Activated CD8-positive, alpha-beta memory T cell treated with anti-CD3 and anti-CD28 coated beads, Interleukin-2, amount 50 U/mL, for 24 hours (primary cell): ENCODE data around the gene WWOX.
"Not testable (repeated sequence)": the region's sequence is repeated elsewhere in the genome, so short reads cannot be mapped to it uniquely, and the experiment has no call there.

Source experiments
- DNase-seq: peaks from one replicate; pipeline ENCODE4 v3.0.0-alpha.2; 2020; ENCODE audit errors: extremely low read depth

The WWOX gene

GRCh38 chr16:79209308-79209707 lies 1109.9 kb downstream of the WWOX start:
- DNase-seq, result no peak

- no peak for DNase-seq
Measured at GRCh38 chr16:79210607-79211006, 1111.2 kb downstream of the WWOX start.

GRCh38 chr16:79211586-79211985 lies 1112.1 kb downstream of the WWOX start:
- no peak for DNase-seq

DNA sequence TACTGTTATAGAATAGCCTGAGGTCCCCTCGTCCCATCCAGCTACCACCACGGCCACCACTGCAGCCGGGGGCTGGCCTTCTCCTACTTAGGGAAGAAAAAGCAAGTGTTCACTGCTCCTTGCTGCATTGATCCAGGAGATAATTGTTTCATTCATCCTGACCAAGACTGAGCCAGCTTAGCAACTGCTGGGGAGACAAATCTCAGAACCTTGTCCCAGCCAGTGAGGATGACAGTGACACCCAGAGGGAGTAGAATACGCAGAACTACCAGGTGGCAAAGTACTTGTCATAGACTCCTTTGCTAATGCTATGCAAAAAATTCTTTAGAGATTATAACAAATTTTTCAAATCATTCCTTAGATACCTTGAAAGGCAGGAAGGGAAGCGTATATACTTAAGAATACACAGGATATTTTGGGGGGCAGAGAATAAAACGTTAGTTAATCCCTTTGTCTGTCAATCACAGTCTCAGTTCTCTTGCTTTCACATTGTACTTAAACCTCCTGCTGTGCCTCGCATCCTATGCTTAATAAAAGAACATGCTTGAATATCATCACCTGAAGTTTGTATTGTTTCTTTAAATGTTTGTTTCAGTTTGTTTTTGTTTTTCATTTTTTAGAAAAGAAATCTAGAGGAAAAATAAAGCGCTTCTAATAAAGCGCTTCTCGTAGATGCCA lies 1112.8 kb downstream of the WWOX start:
- no peak for DNase-seq

DNA sequence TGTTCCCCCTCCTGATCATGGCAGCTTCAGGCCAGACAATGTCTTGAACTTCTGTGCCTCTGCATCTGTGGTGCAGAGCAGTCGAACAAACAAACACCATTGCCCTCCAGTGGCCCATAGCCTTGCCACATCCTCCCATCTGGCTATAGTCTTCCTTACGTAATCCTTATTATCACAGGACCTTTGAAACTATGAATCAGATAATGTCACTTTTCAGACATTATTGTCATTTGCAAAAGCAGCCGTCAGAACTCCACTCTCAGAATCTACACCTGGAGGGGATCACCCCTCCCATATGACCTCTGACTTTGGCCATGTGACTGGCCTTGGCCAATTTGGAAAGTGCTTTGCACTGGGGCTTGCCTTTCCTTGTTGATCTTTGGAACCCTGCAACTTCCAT lies 1113.8 kb downstream of the WWOX start:
- no peak for DNase-seq

GRCh38 chr16:79215289-79215688 lies 1115.8 kb downstream of the WWOX start:
- no peak for DNase-seq

- no peak for DNase-seq
Measured at GRCh38 chr16:79217375-79218011, 1118.0 kb downstream of the WWOX start.

- DNase-seq, result no peak
Measured at GRCh38 chr16:79218351-79218750, 1118.9 kb downstream of the WWOX start.

DNA sequence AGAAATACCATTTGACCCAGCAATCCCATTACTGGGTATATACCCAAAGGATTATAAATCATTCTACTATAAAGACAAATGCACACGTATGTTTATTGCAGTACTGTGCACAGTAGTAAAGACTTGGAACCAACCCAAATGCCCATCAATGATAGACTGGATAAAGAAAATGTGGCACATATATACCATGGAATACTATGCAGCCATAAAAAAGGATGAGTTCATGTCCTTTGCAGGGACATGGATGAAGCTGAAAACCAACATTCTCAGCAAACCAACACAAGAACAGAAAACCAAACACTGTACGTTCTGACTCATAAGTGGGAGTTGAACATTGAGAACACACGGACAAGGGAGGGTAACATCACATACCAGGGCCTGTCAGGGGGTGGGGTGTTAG lies 1126.5 kb downstream of the WWOX start:
- DNase-seq, result not testable (repeated sequence)

GRCh38 chr16:79229361-79229760 lies 1129.9 kb downstream of the WWOX start:
- DNase-seq, result no peak

DNA sequence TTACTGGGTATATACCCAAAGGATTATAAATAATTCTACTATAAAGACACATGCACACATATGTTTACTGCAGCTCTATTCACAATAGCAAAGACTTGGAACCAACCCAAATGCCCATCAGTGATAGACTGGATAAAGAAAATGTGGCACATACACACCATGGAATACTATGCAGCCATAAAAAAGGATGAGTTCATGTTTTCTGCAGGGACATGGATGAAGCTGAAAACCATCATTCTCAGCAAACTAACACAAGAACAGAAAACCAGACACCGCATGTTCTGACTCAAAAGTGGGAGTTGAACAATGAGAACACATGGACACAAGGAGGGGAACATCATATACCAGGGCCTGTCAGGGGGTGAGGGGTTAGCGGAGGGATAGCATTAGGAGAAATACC lies 1146.2 kb downstream of the WWOX start:
- not testable (repeated sequence) for DNase-seq

- DNase-seq, result no peak
Measured at GRCh38 chr16:79247386-79247785, 1147.9 kb downstream of the WWOX start.

DNA sequence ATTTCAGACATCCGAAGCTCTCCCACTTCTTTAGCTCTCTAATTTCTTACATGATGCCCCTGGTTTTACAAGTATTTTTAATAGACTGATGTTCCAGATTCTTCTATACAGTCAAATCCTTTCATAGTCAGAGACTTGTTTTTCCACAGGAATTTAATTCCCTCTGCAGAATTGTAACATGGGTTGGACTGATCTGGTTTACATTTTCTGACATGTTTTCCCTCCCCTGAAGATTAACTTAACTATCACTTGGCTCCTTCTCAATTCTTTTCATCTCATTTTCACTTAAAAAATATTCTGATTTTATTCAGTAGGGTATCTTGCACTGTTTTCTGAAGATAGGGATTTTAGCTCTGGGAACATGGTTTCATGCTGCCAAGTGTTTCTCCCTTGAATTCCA lies 1148.9 kb downstream of the WWOX start:
- no peak for DNase-seq

DNA sequence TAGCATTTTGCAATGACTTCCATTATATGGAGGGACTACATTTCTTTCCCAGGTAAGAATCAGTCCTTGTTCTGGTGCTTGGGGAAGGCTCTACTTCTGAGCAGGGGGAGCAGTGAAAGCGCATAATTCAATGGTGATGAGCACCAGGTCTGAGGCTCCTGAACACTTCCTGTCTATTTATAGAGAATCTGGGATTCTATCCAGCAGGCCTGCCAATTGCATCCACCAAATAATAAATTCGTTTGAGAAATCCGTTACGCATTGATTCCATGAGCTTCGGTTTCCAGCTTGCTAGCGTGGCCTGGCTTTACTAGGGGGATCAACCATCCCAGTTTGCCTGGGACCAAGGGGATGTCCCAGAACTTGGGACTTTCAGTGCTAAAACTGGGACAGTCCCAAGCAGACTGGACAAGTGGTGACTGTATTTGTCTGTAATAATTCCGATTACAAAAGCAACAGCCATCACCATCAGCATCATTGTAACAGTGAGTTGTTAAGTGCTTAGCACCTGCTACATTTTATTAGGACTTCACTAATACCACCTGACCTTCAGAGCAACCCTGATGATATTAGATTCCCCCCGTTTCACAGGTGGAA lies 1151.1 kb downstream of the WWOX start:
- no peak for DNase-seq

- DNase-seq, result no peak
Measured at GRCh38 chr16:79253100-79253631, 1153.7 kb downstream of the WWOX start.

DNA sequence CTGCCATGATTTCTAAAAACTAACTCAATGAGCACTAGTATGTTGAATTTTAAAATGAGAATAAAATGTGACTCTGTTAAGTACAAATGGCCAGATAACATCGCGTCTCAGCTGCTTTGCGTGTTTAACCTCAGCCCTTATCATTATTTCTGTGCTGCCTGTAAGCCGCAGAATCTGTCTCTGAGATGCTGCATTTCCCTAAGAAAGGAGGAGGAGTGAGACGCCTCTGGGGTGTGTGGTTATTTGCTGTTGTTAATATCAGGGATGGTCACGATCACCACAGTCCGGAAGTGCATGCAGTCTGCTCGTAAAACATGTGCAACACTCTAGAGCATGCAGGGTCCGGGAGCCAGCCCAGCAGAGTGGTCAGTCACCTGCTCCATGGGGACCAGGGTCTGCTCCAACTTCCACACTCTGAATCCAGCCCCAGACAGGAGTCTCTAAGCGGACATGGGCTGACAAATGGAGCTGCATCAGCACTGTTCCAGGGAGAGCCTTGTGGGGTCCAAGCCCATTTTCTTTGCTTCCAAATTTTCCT lies 1158.6 kb downstream of the WWOX start:
- no peak for DNase-seq

DNA sequence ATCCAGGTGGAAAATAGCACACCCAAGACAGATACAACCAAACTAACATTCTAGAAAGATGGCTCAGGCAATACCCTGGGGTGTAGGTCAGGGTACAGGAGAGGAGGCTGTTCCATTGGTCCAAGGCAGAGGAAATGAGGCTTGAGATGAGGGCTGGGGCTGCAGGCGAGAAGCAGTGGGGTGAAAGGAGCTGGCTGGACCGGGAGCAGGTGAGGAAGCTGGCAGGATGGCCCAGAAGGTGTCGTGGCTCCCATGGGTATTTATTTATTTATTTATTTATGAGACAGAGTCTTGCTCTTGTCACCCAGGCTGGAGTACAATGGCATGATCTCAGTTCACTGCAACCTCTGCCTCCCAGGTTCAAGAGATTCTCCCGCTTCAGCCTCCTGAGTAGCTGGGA lies 1161.4 kb downstream of the WWOX start:
- not testable (repeated sequence) for DNase-seq

GRCh38 chr16:79261481-79261940 lies 1162.1 kb downstream of the WWOX start:
- no peak for DNase-seq

- DNase-seq, result no peak
Measured at GRCh38 chr16:79261944-79262552, 1162.6 kb downstream of the WWOX start.
